Caco-2 (cell line): ENCODE data around the gene NBEAL1. TPM values are rescaled to one million over a fixed set of nuclear protein-coding genes. Genes with fewer than 3 reads are reported as not detected.

ENCODE experiments used
- BruUV-seq: library from RNA; stranded (reverse); fragments of 400-500 nt; replicated peaks from 2 replicates; lab custom pipeline; 2021; lab: Mats Ljungman, UMichigan
- CTCF ChIA-PET: fragments of 300-600 bp; sonication (Branson Sonifier 250); formaldehyde crosslinking; loops from one replicate; lab custom pipeline; 2022; ENCODE audit warnings: antibody characterized with exemption; lab: Charles Lee
- POLR2A ChIA-PET: fragments of 300-600 bp; sonication (Branson Sonifier 250); formaldehyde crosslinking; loops from one replicate; lab custom pipeline; 2022; ENCODE audit warnings: antibody characterized with exemption; lab: Charles Lee
- DNase-seq, 2 experiments: peaks; one replicate each; pipeline versions ENCODE4 v3.0.0 to v3.0.0-alpha.2; 2020 to 2022
- H3K27me3 ChIP-seq: replicated peaks from 2 replicates; pipeline ENCODE4 v1.6.0; 2011; ENCODE audit warnings: low read length; ENCODE audit not compliant: control insufficient read depth, insufficient read depth
- H3K36me3 ChIP-seq: 2 replicates; pipeline ENCODE4 v1.5.1; 2011; ENCODE audit warnings: low read length; ENCODE audit not compliant: control insufficient read depth, insufficient read depth
- H3K4me1 ChIP-seq: fragments of 250-450 bp; sonication (Bioruptor Pico); 2 replicates; pipeline ENCODE4 v1.5.1; 2020; ENCODE audit warnings: mild to moderate bottlenecking
- H3K4me3 ChIP-seq: 2 replicates; pipeline ENCODE4 v1.5.1; 2011; ENCODE audit warnings: low read depth, mild to moderate bottlenecking, control low read depth, low read length
- H3K9me3 ChIP-seq: fragments of 250-450 bp; sonication (Bioruptor Pico); 2 replicates; pipeline ENCODE4 v1.5.1; 2020; ENCODE audit warnings: mild to moderate bottlenecking, moderate library complexity
- H3K27ac Mint-ChIP-seq: one replicate; pipeline ENCODE4 v1.8.0; 2022; ENCODE audit warnings: mixed read lengths; ENCODE audit not compliant: unreplicated experiment
- H3K27me3 Mint-ChIP-seq: one replicate; pipeline ENCODE4 v1.8.0; 2022; ENCODE audit warnings: mixed read lengths; ENCODE audit not compliant: insufficient read depth, unreplicated experiment
- H3K36me3 Mint-ChIP-seq: one replicate; pipeline ENCODE4 v1.8.0; 2022; ENCODE audit warnings: mild to moderate bottlenecking, mixed read lengths; ENCODE audit not compliant: insufficient read depth, unreplicated experiment
- H3K4me1 Mint-ChIP-seq: one replicate; pipeline ENCODE4 v1.8.0; 2022; ENCODE audit warnings: low read depth, mixed read lengths; ENCODE audit not compliant: unreplicated experiment
- H3K4me3 Mint-ChIP-seq: one replicate; pipeline ENCODE4 v1.8.0; 2022; ENCODE audit warnings: mild to moderate bottlenecking, moderate library complexity, mixed read lengths; ENCODE audit not compliant: unreplicated experiment
- H3K9me3 Mint-ChIP-seq: one replicate; pipeline ENCODE4 v1.8.0; 2022; ENCODE audit warnings: mixed read lengths; ENCODE audit not compliant: unreplicated experiment
- CTCF ChIP-seq, 2 experiments: fragments of 200-600 bp in 1 of 2; IDR thresholded peaks; 1 replicate in 1 of 2; 2 replicates in 1 of 2; pipeline versions ENCODE4 v1.5.1 to v1.8.0; 2011 to 2022; ENCODE audit warnings: antibody characterized with exemption in 1 of 2, control low read depth in 1 of 2, inconsistent platforms in 1 of 2, low read depth in 1 of 2, low read length in 1 of 2, mild to moderate bottlenecking in 1 of 2, moderate library complexity in 1 of 2; ENCODE audit not compliant: insufficient read depth in 1 of 2, severe bottlenecking in 1 of 2, unreplicated experiment in 1 of 2
- intact Hi-C: fragments of 100-400 bp; cut with micrococcal nuclease; formaldehyde crosslinking; loops from one replicate; pipeline ENCODE4 v1.10.0; 2022; ENCODE audit not compliant: unreplicated experiment
- total RNA-seq: library from RNA; stranded (reverse); gene quantifications from 2 replicates; pipeline ENCODE4 v1.2.3, GENCODE V29; 2022

NBEAL1 gene
- total RNA-seq, 1 experiment from 2014 or later, result 44.1 TPM

GRCh38 chr2:203164311-203164935 is 149.7 kb downstream of the NBEAL1 start:
- DNase-seq, result no peak
- BruUV-seq, result no TSS peak
- Mint-ChIP-seq H3K4me3 (no peak overlapping the region), H3K27me3 (no peaks in the 10 kb centered on the region), H3K27ac (no peak overlapping the region), H3K9me3 (no peaks in the 10 kb centered on the region), H3K4me1 (no peaks in the 10 kb centered on the region), H3K36me3 (peaks cover 37% of the 10 kb centered on the region)
- ChIA-PET POLR2A (no interaction called here), CTCF (no interaction called here)
- no peak overlapping the region for H3K4me3 ChIP-seq
- no peak for TF ChIP-seq CTCF (IDR thresholded peaks at IDR 0.05; ENCODE audit: insufficient read depth in 1 of 2, low read depth in 1 of 2, low read length in 1 of 2, severe bottlenecking in 1 of 2, unreplicated experiment in 1 of 2)
- H3K9me3 ChIP-seq, result no peaks in the 10 kb centered on the region
- intact Hi-C loops, result no loop called here
- no peaks in the 10 kb centered on the region for H3K27me3 ChIP-seq
- H3K4me1 ChIP-seq, result no peaks in the 10 kb centered on the region
- H3K36me3 ChIP-seq, result no peaks in the 10 kb centered on the region

GRCh38 chr2:203167751-203168150 is 153.1 kb downstream of the NBEAL1 start:
- BruUV-seq, result no TSS peak
- H3K27me3 ChIP-seq, result no peaks in the 10 kb centered on the region
- H3K36me3 ChIP-seq, result no peaks in the 10 kb centered on the region
- no peak for DNase-seq
- no peak overlapping the region for H3K4me3 ChIP-seq
- Mint-ChIP-seq H3K9me3 (no peaks in the 10 kb centered on the region), H3K27ac (no peak overlapping the region), H3K27me3 (no peaks in the 10 kb centered on the region), H3K4me3 (no peak overlapping the region), H3K36me3 (peaks cover 42% of the 10 kb centered on the region), H3K4me1 (no peaks in the 10 kb centered on the region)
- no peaks in the 10 kb centered on the region for H3K4me1 ChIP-seq
- no peaks in the 10 kb centered on the region for H3K9me3 ChIP-seq
- POLR2A ChIA-PET, result no interaction called here
- intact Hi-C loops, result no loop called here
- CTCF ChIA-PET, result no interaction called here
- no peak for TF ChIP-seq CTCF (IDR thresholded peaks at IDR 0.05; ENCODE audit: insufficient read depth in 1 of 2, low read depth in 1 of 2, low read length in 1 of 2, severe bottlenecking in 1 of 2, unreplicated experiment in 1 of 2)

GRCh38 chr2:203170502-203170901 is 155.8 kb downstream of the NBEAL1 start:
- Histone ChIP-seq H3K27me3 (no peaks in the 10 kb centered on the region), H3K36me3 (no peaks in the 10 kb centered on the region), H3K4me1 (no peaks in the 10 kb centered on the region), H3K4me3 (no peak overlapping the region), H3K9me3 (no peaks in the 10 kb centered on the region)
- ChIA-PET POLR2A (no interaction called here), CTCF (no interaction called here)
- no peaks in the 10 kb centered on the region for H3K9me3 Mint-ChIP-seq
- H3K4me1 Mint-ChIP-seq, result peaks cover 2% of the 10 kb centered on the region
- no peak for DNase-seq
- H3K27ac Mint-ChIP-seq, result no peak overlapping the region
- TF ChIP-seq CTCF (IDR thresholded peaks at IDR 0.05; ENCODE audit: insufficient read depth in 1 of 2, low read depth in 1 of 2, low read length in 1 of 2, severe bottlenecking in 1 of 2, unreplicated experiment in 1 of 2), result no peak
- no TSS peak for BruUV-seq
- intact Hi-C loops, result no loop called here
- H3K36me3 Mint-ChIP-seq, result peaks cover 55% of the 10 kb centered on the region
- no peaks in the 10 kb centered on the region for H3K27me3 Mint-ChIP-seq
- no peak overlapping the region for H3K4me3 Mint-ChIP-seq
